Thyroid gland (tissue), 4 donors: ENCODE results near the gene RITA1. TPM values are rescaled to one million over a fixed set of nuclear protein-coding genes. Genes with fewer than 3 reads are reported as not detected.

Experiments used
- DNase-seq, 2 donors: peaks; one replicate each; pipeline ENCODE4 v3.0.0-alpha.2; 2019
- H3K27ac ChIP-seq, 3 donors: fragments of 200-600 bp; sonication (generic); 1 replicate in 2 of 3; 2 replicates in 1 of 3; pipeline ENCODE4 v1.5.1; 2016 to 2019; ENCODE audit warnings: mild to moderate bottlenecking in 1 of 3, moderate library complexity in 1 of 3
- H3K27me3 ChIP-seq: fragments of 200-600 bp; sonication (generic); one replicate; pipeline ENCODE4 v1.5.1; 2019
- H3K36me3 ChIP-seq, 2 donors: fragments of 200-600 bp; sonication (generic); one replicate each; pipeline ENCODE4 v1.5.1; 2016 to 2019
- H3K4me1 ChIP-seq, 2 donors: fragments of 200-600 bp; sonication (generic); one replicate each; pipeline ENCODE4 v1.5.1; 2017 to 2019
- H3K4me3 ChIP-seq, 3 donors: fragments of 200-600 bp; sonication (generic); replicated peaks in 1 of 3; 1 replicate in 2 of 3; 2 replicates in 1 of 3; pipeline ENCODE4 v1.5.1; 2016; ENCODE audit warnings: mild to moderate bottlenecking in 1 of 3
- H3K9me3 ChIP-seq: fragments of 200-600 bp; sonication (generic); one replicate; pipeline ENCODE4 v1.5.1; 2017
- CTCF ChIP-seq, 6 experiments: fragments of 200-600 bp in 3 of 6; fragments of 450-650 bp in 3 of 6; sonication (generic) in 3 of 6; IDR thresholded peaks; one replicate each; pipeline ENCODE4 v1.5.1; 2016 to 2019; ENCODE audit warnings: antibody characterized with exemption in 6 of 6, mild to moderate bottlenecking in 2 of 6, inconsistent platforms in 1 of 6, moderate library complexity in 1 of 6
- POLR2A ChIP-seq, 2 donors: fragments of 450-650 bp; IDR thresholded peaks; one replicate each; pipeline ENCODE4 v1.6.1; 2017; ENCODE audit warnings: antibody characterized with exemption in 2 of 2, mild to moderate bottlenecking in 2 of 2, moderate library complexity in 1 of 2
- WGBS, 2 donors: methylation state at CpG; one replicate each; pipeline ENCODE4 v1.1.5; 2017; 5-methylcytosine and 5-hydroxymethylcytosine counted together
- intact Hi-C: fragments of 100-400 bp; cut with DNase I; formaldehyde crosslinking; loops from one replicate; pipeline ENCODE4 v1.15.1; 2023
- total RNA-seq, 4 donors: library from RNA; depleted of rRNA; stranded (reverse); fragments of >200 nt; gene quantifications; one replicate each; pipeline ENCODE4 v1.2.3, GENCODE V29; 2016

RITA1 gene
- total RNA-seq, 4 donors from 2014 or later, result 26.6 to 39.6 (median 32.8) TPM

- no peak for DNase-seq
- H3K4me3 ChIP-seq, result no peak overlapping the region
- H3K27me3 ChIP-seq, result no peaks in the 10 kb centered on the region
- WGBS, 2 donors, result 92 to 97% methylated on average over 12 of the region's 26 CpGs
- peaks cover 36 to 46% of the 10 kb centered on the region in 2 donors for H3K36me3 ChIP-seq
- H3K4me1 ChIP-seq, result peaks cover 7 to 18% of the 10 kb centered on the region in 2 donors
- TF ChIP-seq CTCF (IDR thresholded peaks at IDR 0.05), result no peak
- TF ChIP-seq POLR2A (IDR thresholded peaks at IDR 0.05), result no peak
- H3K9me3 ChIP-seq, result no peaks in the 10 kb centered on the region
- no peak overlapping the region for H3K27ac ChIP-seq
- intact Hi-C loops, result loop anchor here (10.0 kb wide), 1 partner anchor 54 kb away; no protein-coding TSS in a partner anchor
Measured at GRCh38 chr12:113158439-113159203, 26.9 kb upstream of the RITA1 start.

DNA sequence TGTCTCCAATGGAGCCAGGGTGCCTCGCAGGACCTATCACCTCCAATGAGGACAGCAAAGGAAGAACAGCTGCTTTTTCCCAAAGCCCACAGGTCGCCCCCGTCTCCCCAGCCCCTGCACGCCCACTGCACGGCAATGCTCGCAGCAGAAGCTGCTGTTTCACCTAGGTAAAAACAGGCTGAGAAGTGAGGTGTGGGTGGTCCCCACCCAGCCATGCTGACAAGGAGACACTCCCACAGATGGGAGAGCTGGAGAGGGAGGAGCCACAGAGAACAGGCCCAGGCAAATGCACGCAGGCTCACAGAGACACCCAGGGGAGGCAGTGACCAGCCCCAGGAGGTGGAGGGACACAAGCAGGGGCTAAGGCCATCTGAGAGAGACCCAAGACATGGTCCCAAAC is 25.6 kb upstream of the RITA1 start:
- intact Hi-C loops, result loop anchor here (10.0 kb wide), 1 partner anchor 55 kb away; no protein-coding TSS in a partner anchor
- H3K36me3 ChIP-seq, result peaks cover 36 to 52% of the 10 kb centered on the region in 2 donors

GRCh38 chr12:113161415-113162016 is 24.0 kb upstream of the RITA1 start:
- no peak for TF ChIP-seq CTCF (IDR thresholded peaks at IDR 0.05)
- TF ChIP-seq POLR2A (IDR thresholded peaks at IDR 0.05), result no peak
- intact Hi-C loops, result no loop called here
- Histone ChIP-seq H3K4me1 (peaks cover 7 to 10% of the 10 kb centered on the region in 2 donors), H3K9me3 (no peaks in the 10 kb centered on the region), H3K27me3 (no peaks in the 10 kb centered on the region), H3K27ac (no peak overlapping the region), H3K36me3 (peaks cover 45 to 66% of the 10 kb centered on the region in 2 donors), H3K4me3 (no peak overlapping the region)
- DNase-seq, result peak in 1 of 2 donors; percentile 39
- 66 to 72% methylated on average over 18 of the region's 26 CpGs for WGBS, 2 donors

More for the DNA sequence above, 25.6 kb upstream of the RITA1 start:
- TF ChIP-seq CTCF (IDR thresholded peaks at IDR 0.05) (no peak), POLR2A (IDR thresholded peaks at IDR 0.05) (no peak)
- Histone ChIP-seq H3K27ac (no peak overlapping the region), H3K9me3 (no peaks in the 10 kb centered on the region), H3K27me3 (no peaks in the 10 kb centered on the region), H3K4me3 (no peak overlapping the region), H3K4me1 (peaks cover 7 to 10% of the 10 kb centered on the region in 2 donors)
- no peak for DNase-seq
- 93 to 98% methylated on average over 7 of the region's 7 CpGs for WGBS, 2 donors

DNA sequence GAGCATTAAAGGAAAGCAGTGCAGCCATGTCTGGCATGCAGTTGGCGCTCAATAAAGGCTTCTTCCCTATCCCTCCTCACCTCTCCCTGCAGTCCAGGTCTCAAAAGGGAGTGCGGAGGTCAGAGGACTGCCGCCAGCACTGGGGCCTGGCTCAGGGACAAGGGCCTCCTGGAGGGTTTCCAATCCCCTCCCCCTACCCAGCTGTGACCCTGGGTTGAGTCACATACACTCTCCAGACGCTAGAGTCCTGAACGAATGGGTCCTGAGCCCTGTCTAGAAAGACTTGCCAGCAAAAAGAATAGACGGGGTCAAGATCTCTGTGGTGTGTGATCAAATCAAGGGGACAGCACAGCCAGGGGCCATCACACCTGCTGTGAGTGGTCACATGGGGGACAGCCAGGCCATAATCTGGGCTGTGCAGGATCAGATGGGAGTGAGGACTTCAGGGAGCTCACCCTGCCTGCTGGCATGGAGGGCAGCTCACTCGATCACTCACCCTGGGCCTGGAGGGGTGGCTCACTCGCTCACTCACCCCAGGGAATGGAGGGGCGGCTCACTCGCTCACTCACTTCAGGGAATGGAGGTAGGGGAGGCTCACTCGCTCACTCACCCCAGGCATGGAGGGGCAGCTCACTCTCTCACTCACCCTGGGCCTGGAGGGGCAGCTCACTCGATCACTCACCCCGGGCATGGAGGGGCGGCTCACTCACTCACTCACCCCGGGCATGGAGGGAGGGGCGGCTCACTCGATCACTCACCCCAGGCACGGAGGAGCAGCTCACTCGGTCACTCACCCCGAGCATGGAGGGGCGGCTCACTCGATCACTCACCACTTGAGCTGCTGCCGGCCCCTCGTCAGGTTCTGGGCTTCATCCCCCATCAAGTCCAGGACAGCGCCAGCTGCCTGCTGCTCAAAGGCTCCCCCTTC is 23.2 kb upstream of the RITA1 start:
- TF ChIP-seq POLR2A (IDR thresholded peaks at IDR 0.05) (no peak), CTCF (IDR thresholded peaks at IDR 0.05) (peak in 1 of 6 experiments; percentile 11)
- intact Hi-C loops, result no loop called here
- H3K27me3 ChIP-seq, result no peaks in the 10 kb centered on the region
- WGBS, 2 donors, result 67 to 74% methylated on average over 16 to 20 of the region's 25 CpGs
- no peak overlapping the region for H3K4me3 ChIP-seq
- peaks cover 54 to 72% of the 10 kb centered on the region in 2 donors for H3K36me3 ChIP-seq
- peaks cover 7 to 10% of the 10 kb centered on the region in 2 donors for H3K4me1 ChIP-seq
- peak overlapping the region in 2 of 3 donors; percentile 39 to 50 for H3K27ac ChIP-seq
- peak; percentile 86 to 89 for DNase-seq
- H3K9me3 ChIP-seq, result no peaks in the 10 kb centered on the region
